T follicular helper cell (primary cell): ENCODE results near the gene ZXDC.

ENCODE experiments used
- DNase-seq: peaks from one replicate; pipeline ENCODE4 v3.0.0-alpha.2; 2020; ENCODE audit warnings: low read depth

The ZXDC gene

DNA sequence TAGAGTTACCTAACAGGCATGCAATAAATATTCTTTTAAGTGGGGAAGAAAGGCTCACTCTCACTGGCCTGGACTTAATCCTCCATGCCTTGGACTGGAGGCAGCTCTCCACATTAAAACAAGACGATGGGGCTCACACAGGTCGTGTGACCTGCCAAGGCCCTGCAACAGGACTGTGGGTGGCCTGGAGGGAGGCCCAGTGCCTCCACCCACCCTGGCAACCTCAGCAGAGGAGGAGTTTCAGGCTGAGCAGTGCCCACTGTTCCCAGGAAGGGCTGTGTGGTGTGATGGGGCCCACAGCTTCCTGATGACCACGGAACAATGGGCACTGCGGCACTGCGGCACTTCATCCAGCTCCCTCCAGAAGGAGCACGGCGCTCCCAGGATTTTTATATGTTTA, 36.3 kb upstream of the ZXDC start:
- no peak for DNase-seq

DNA sequence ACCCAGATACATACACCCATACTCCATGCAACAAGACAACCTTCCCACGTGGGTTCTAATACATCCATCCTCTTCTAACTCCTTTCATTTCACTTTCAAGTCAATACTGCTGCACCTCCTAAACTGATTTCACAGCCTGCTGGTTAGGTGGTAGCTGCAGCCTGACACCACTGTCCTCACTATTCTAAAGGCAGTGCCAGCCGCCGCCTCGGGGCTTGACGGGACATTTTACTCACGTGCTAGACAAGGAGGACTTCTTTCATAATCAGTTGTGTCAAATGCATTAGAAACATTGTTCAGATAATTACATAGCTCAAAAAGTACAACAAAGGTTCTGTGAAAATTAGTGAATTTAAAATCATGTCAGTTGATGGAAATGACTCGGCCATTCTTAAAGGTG, 35.6 kb upstream of the ZXDC start:
- no peak for DNase-seq

DNA sequence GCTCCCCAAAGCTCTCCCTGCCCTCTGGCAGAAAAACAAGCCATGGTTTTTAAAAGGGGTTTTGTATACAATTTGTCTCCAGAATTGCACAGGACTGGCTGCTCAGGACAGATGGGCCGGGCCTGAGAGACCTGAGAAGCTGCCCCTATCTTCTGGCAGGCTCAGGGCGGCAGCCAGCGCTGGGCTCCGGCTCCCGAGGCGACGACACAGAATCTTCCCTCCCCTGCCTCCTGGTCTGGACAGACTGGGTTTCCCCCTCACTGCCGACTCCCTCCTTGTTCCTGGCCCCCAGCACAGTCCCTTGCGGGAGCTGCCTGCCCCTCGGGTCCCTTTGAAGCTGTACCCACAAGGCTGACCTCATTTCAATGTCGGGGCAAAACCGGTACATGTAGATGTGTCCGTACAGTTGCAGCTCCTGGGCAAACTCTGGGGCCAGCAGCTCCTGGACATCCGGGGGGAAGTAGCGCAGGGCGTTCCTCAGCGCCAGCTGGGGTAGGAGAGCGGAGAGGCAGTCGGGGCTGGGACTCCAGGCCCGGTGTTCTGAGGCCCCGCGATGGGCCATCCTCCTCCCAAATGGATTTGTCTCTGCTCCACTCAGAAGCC, 34.7 kb upstream of the ZXDC start:
- no peak for DNase-seq

DNA sequence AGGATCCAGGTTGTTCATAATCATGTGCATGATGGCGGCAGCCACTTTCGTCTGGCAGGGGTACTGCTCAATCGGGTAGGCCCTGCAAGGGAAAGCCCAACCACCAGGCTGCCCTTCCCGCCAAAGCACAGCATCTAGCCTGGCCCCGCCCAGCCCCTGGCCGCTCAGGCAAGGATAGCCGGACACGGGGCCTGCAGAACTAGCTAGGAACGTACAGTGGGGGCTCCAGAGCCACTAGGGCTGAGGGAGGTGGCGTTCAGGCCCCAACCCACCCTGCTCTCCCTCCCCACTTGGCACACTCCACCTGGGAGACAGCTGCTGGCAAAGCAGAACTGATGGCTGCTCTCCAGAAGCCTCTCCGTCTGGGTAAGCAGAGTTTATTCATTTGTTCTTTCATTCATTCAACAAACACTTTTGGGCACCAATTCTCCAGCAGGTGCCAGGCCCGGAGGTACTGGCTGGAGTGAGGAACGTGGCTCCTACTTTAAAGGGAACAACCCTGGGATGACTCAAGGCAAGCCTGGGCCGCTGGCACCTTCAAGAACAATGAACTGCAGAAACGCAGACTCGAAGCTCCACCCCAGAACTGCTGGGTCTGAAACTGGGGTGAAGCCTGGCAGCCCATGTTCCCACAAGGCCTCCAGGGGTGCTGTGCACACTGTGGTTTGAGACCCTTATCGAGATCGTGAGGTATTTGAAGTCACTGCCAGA, 34.1 kb upstream of the ZXDC start:
- DNase-seq: no peak

DNA sequence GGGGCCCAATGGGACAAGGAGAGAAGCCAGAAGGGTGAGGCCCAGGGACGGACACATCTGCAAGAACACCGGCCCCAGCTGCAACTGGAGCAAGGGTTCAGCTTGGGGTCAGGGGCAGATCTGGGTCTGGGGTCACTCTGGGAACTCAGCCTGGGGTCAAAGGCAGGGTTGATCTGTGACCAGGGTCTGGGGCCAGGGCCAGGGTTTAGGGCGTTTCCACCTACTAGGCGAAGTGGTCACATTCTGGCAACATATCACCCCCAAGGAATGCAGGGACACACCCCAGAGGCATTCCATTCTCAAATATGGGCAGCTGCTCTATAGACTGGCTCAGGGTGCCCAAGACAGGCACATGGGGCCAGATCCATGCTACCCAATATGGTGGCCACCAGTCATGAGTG, 32.9 kb upstream of the ZXDC start:
- no peak for DNase-seq

DNA sequence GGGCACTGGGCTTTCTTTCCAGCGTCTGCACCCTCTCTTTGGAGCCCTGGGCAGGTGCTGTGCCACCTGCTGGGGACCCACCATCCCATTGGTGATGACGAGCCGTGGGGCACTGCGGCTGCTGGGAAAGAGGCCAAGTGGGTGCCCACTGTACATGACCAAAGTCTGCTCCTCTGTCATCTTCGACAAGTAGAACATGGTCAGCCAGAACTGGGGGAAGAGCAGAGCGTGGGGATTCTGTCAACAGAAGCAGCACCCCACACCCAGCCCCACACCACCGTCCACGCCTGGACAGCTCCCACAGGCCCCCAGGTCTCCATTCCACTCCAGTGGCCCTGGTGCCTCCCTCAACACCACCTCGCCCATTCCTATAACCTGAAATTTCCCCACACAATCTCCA, 32.2 kb upstream of the ZXDC start:
- DNase-seq: no peak

DNA sequence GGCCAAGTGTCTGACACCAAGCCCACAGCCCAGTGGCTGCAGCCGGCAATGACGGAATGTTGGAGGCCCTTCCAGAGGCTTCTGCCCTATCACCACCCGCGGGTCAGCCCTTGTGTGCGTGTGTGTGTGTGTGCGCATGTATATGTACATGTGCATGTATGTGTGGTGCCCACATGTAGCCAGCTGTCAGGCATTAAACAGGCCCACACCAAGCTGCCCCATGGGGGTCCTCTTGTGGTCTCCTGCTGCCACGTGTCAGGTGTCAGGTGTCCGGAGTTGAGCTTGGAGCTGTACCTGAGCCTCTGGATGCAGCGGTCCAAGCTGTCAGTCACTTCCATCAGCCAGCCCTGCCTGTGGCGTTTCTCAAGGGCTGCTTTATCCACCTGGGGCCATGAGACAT, 28.0 kb upstream of the ZXDC start:
- no peak for DNase-seq

DNA sequence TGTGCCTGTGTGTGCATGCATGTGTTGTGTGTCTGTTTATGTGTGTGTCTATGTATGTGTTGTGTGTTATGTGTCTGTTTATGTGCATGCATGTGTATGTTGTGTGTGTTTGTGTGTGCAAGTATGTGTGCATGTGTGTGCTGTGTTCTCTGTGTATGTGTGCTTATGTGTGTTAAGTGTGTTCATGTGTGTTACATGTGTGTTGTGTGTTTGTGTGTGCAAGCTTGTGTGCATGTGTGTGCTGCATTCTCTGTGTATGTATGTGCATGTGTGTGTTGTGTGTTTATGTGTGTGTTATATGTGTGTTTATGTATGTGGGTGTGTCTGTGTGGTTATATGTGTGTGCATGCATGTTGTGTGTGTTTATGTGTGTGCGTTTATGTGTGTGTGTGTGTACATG, 27.0 kb upstream of the ZXDC start:
- no peak for DNase-seq

DNA sequence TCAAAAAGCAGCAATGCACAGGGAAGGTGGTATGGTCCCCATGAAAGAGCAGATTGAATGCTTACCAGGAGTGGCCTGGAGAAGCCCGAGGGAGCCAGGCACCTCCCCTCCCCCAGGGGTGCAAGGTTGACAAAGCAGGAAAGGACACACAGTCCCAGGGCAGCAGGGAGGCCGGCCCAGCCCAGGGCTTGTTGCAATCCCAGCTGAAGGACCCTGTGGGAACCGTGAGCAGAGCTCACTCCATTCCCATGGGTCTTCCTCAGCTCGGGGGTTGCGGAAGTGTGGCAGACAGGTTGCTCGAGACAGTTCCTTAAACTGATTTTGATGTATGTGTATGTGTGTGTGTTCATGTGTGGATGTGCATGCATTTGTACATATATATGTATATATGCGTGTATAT, 26.0 kb upstream of the ZXDC start:
- no peak for DNase-seq

DNA sequence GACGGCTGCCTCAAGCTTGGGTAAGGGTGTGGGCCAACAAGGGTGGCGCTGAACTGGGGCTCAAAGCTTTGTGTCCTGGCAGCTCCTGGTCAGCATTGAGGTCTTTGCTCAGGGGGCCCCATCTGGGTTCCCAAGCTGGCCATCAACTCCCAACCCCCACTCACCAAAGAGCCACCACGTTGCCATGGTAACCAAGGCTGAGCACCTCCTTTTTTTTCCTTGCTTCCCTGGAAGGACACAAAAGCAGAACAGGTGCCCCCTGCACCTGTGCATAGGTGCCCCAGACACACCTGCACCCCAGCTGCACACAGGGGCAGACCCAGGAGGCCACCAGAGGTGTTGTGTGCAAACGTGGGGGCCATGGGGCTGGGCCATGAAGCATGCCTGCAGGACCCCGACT, 25.4 kb upstream of the ZXDC start:
- no peak for DNase-seq

DNA sequence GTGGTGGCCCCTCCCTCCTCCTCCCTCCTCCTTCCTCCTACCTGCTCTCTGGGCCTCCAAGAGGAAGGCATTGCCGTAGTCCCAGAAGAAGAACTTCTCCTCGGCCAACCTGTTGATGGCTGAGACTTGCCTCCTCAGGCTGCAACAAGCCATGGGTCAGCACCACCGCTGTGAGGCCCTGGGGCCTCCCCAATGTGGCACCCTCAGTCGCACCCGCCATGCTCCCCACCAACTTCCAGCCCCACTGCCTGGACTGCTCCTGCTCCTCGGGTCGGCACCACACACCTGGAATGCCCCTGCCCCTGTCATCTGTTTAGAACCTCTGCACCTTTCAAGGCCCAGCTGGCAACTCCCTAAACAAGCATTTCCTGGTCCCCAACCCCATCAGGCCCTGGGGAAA, 24.3 kb upstream of the ZXDC start:
- DNase-seq: no peak

DNA sequence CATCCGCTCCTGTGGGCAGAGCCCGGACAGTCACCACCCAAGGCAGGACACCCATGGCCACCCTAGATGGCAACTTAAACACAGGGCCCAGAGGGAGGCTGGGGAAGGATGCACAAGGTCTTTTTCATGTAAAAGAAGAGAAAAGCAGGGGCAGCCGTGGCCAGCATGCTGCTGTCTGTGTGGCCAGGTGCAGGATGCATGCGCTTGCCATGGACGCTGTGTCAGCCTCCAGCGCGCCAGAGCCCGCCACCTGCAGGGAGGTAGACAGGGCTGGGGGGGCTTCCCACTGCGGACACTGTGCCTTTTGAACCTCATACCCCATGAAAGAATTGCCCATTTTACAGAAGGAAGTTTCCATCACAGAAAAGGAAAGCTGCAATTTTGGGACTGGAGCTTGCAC, 23.7 kb upstream of the ZXDC start:
- DNase-seq: no peak

DNA sequence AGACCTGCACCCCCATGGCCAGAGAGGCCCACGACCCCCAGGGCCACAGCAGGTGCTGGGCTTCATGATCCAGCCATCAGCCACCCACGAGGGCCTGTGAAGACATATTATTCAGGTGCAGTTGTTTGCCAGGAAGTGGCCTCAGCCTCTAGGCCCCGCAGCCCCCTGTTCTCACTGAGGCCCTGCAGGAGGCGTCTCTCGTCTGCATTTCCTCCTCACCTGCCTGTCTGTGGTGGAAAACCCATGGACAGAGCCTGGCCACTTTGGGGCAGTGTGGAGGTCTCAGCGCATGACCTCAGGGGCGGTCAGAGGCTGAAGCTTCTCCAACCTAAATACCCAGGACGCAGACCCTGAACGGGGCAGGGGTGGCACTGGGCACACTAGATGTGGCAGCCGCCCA, 23.2 kb upstream of the ZXDC start:
- DNase-seq: no peak

DNA sequence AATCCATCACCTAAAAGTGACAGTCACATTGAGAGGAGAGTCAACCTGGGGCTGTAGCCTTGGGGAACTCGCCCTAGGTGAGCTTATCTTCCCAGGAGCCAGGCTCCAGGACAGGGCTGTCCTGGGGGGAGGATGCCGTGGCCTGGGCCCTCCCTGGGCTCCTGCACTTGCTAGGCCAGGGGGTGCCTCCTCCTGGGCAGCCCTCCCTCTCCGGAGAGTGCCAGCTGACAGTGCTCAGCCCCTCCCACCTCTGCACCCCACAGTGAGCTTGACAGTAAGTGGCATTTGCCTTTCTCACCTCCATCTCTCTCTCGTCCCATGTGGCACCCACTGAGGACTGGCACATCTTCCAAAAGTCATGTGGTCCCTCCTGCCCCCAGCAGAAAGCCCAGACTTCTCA, 22.8 kb upstream of the ZXDC start:
- DNase-seq: no peak

DNA sequence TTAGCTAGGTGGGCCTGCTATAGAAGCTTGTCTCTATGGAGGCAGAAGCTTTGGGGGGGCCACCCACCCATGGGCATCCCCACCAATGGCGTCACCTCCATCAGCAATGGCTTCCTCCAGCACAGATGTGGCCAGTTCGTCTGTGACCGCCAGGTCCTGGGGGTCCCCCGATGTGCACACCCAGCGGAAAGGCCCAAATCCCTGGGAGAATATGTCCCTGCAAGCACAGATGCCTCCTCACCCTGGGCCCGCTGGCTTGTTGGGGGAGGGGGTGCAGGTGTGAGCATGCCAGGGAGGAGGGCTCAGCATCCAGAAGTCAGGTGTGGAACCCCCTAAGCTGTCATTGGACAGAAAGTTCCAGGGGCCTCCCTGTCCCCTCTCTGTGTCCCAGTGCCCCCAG, 22.3 kb upstream of the ZXDC start:
- no peak for DNase-seq

DNA sequence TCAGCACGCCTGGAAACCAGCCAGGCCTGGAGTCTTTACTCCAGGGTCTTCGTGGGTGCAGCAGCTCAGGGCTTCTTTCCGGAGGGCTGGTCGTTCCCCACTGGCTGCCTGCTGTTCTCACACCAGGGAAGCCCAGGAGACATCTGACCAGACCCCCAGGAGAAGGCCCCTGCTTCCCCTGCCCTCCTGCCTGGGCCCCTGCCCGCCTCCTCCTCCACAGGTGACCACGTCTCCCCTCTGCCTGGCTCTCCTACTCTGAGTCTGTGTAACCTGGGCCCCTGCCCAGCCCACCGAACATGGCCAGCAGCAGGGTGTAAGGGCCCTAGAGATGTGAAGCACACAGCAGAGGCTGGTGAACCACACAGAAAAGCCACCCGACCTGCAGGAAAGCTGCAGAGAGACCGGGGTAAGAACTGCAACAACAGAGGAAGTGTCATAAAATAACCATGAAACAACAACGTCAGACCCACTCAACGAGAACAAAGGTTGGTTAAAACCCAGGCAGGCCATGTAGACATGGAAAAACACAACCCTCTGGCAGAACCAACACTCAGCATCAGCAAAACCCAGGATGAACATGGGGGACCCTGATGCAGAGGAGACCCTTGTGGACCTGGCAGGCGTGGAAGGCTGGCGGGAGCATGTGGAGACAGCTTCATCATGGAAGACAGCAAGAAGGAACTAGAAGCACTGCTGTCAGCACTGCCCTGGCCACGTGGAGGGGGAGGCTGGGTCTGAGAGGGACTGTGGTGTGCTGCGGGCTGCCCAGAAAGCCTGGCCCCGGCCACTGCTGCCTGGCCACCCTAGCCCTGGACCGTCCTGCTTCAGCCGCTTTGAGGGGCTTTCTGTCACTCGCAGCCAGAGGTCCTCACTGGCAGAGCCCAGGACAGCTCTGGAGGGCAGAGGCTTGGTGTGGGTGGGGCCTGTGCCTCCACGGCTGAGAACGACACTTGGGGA, 21.5 kb upstream of the ZXDC start:
- DNase-seq: no peak

DNA sequence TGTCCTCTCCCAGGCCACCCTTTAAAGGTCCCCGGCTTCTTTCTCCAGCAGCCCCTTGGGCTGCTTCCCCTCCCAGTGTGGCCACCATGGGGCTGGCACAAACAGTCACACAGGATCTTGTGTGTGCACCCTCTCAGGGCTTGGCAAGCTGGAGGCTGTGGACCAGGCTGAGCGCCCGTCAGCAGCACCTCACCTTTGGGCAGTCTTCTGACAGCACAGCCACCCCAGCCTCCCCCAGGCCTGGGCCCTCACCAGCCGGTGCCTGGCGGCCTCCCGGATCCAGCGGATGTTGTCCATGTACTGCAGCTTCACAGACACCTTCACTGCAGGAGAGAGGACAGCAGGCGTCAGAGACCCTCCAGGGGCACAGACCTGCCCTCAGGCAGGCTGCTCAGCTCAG, 20.1 kb upstream of the ZXDC start:
- no peak for DNase-seq

DNA sequence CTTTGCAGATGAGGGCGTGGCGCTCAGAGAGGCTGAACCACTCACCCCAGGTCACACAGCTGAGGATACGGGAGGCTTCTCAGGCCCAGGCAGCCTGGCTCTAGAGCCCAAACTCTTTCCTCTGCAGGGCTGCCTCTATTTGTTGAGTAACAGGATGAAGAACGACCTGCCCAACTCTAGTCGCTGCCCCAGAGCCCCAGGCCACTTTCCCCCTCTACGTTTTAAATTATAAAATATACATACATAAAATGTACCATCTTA, 19.2 kb upstream of the ZXDC start:
- no peak for DNase-seq

DNA sequence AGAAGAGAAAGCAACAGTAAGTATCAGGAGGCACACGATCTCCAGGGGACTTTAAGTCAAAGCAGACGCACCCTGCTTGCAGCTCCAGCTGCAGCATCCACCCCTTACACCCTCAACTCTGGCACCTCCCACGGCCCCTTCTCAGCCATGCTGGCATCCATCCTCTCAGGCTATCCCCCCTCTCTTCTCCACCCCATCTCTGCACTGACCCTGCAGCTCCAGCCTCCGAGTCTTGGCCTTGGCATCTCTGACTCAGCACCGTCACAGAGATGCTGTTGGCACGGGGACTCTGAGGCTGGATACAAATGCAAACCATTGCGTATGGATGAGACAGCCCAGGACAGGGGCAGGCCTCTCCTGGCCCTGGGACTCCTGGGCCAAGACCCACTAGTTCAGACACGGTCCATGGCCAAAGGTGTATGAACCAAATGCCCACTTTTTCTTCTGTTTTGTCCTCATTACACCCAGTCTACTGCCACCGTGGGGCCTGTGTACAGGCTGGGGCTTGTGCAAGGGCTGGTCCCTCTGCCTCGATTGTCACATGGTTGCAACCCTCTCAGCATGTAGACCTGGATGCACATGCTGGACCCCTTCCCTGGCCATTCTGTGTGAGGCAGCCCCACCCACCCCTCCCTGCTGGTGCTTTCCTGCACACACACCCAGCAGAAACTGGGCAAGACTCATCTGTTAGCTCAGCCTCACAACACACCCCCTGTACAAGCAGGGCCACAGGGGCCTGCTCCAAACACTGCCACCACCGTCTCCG, 18.7 kb upstream of the ZXDC start:
- DNase-seq: no peak

DNA sequence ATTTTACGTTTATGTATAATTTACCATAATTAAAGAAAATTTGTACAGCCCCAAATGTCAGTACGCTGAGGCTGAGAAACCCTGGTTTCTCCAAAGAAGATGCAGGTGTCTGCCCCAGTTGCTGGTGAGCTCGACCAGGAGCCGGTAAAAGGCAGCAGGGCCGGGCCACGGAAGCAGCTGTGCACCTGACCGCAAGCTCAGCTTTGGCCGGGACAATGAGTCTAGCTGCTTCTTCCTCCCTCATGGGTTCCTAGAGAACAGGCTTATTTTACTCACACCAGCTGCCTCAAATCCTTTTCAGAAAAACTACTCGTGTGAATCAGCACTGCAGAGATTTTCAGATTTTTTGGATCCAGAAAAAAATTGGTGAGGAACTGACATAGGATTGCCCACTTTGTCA, 18.0 kb upstream of the ZXDC start:
- no peak for DNase-seq

DNA sequence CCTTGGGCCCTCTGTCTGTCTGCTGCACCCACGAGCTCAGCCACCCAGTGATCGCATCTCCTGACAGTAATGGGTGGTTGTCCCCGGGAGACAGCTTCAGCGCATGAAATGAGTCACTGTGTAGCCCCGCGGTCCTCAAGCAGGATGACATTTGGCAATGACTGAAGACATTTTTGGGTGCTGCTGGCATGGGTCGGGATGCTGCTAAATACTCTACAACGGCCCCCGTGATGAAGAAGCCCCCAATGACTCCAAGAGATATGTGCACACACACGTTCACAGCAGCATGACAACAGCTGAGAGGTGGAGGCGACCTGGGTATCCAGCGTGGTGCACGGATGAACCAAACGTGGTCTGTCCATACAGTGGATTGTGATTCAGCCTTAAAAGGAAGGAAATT, 17.4 kb upstream of the ZXDC start:
- DNase-seq: no peak

DNA sequence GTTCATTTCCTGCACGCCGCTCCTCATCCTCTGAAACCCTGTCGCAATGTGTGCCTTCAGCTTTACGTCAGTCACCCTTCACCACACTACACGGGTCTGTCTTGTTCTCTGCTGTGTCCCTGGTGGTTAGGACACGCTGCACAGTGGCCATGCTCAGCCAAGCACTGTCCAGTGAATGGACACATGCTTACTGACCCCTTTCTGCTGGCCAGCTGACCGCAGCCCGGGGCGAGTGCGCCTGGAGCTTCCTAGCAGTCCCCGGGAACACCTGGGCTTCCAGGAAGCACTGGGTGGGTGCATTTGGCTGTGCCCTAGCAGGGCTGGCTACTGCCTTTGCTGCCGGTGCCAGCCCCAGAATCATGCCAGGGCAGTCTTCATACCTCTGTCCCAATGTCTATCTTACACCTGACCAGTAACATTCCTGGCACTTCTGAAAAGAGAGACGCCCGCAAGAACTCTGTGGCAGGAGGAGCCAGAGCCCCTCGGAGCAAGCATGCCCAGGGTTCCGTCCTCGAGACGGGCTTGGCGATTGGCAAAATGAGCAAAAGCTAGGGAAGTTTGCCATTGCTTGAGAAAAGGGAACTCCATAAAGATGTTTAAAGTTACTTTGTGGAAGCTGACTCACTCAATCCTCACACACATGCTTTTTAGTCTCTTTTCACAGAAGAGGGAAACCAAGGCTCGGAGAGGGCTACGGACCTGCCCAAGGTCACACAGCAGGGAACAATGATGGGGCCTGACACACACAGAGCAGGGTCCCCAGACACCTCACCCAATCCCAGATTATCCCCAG, 15.7 kb upstream of the ZXDC start:
- no peak for DNase-seq
